Panc1 (cell line): ENCODE data around the gene FADS2. TPM values are rescaled to one million over a fixed set of nuclear protein-coding genes. Genes with fewer than 3 reads are reported as not detected.

Experiments used
- ATAC-seq: fragments of 200-7000 bp; cut with Tn5 transposase; 2 replicates; pipeline ENCODE4 v1.9.1; 2020; ENCODE audit warnings: mild to moderate bottlenecking, moderate library complexity
- BruUV-seq: library from RNA; stranded (reverse); fragments of 400-500 nt; replicated peaks from 2 replicates; lab custom pipeline; 2021; lab: Mats Ljungman, UMichigan
- CTCF ChIA-PET: fragments of 300-600 bp; sonication (Branson Sonifier 250); formaldehyde crosslinking; loops from one replicate; lab custom pipeline; 2022; ENCODE audit warnings: antibody characterized with exemption; lab: Charles Lee
- POLR2A ChIA-PET: fragments of 300-600 bp; sonication (Branson Sonifier 250); formaldehyde crosslinking; loops from one replicate; lab custom pipeline; 2022; ENCODE audit warnings: antibody characterized with exemption; lab: Charles Lee
- DNase-seq: peaks from one replicate; pipeline ENCODE4 v3.0.0-alpha.2; 2010; ENCODE audit warnings: low read depth, low spot score
- H3K27ac ChIP-seq: 2 replicates; pipeline ENCODE4 v1.5.1; 2011; ENCODE audit warnings: mild to moderate bottlenecking, low read length, inconsistent platforms
- H3K27me3 ChIP-seq: fragments of 200-500 bp; sonication (Bioruptor generic); 2 replicates; pipeline ENCODE4 v1.6.0; 2014; ENCODE audit warnings: low read length, inconsistent platforms; ENCODE audit not compliant: control insufficient read depth, insufficient read depth
- H3K36me3 ChIP-seq: fragments of 200-500 bp; sonication (Bioruptor generic); 2 replicates; pipeline ENCODE4 v1.5.1; 2014; ENCODE audit warnings: inconsistent platforms, mild to moderate bottlenecking, low read length, moderate library complexity; ENCODE audit not compliant: control insufficient read depth, insufficient read depth
- H3K4me1 ChIP-seq: 2 replicates; pipeline ENCODE4 v1.5.1; 2011; ENCODE audit warnings: inconsistent platforms, mild to moderate bottlenecking, low read length, moderate library complexity; ENCODE audit not compliant: control insufficient read depth, insufficient read depth
- H3K4me3 ChIP-seq, 2 experiments: 2 replicates each; pipeline ENCODE4 v1.5.1; 2011 to 2012; ENCODE audit warnings: low read depth in 2 of 2, low read length in 2 of 2, mild to moderate bottlenecking in 2 of 2, inconsistent platforms in 1 of 2, moderate library complexity in 1 of 2
- H3K9me3 ChIP-seq: fragments of 200-500 bp; sonication (Bioruptor generic); 2 replicates; pipeline ENCODE4 v1.5.1; 2014; ENCODE audit warnings: low read depth, mild to moderate bottlenecking, inconsistent platforms, low read length, moderate library complexity; ENCODE audit not compliant: control insufficient read depth, insufficient read depth
- POLR2AphosphoS5 ChIP-seq: IDR thresholded peaks from 2 replicates; pipeline ENCODE4 v1.6.1; 2012; ENCODE audit warnings: mild to moderate bottlenecking, low read depth, low read length, moderate library complexity
- SIN3A ChIP-seq: IDR thresholded peaks from 2 replicates; pipeline ENCODE4 v1.6.1; 2012; ENCODE audit warnings: low read depth, mild to moderate bottlenecking, low read length, moderate library complexity, borderline replicate concordance; ENCODE audit not compliant: insufficient read depth
- TCF7L2 ChIP-seq: IDR thresholded peaks from 2 replicates; pipeline ENCODE4 v1.6.1; 2011; ENCODE audit warnings: mild to moderate bottlenecking, low read depth, low read length, inconsistent platforms
- in situ Hi-C: cut with HindIII; loops from 2 replicates; pipeline ENCODE4 v1.10.0; 2016; ENCODE audit warnings: low sequenced_read_pairs, low pct_unique_long_range_greater_than_20kb
- intact Hi-C: fragments of 100-400 bp; cut with micrococcal nuclease; formaldehyde crosslinking; loops from one replicate; pipeline ENCODE4 v1.10.0; 2022; ENCODE audit not compliant: unreplicated experiment
- total RNA-seq: library from RNA; stranded (reverse); gene quantifications from one replicate; pipeline ENCODE4 v1.2.1, GENCODE V29; 2021; ENCODE audit not compliant: unreplicated experiment
- TF ChIP-seq, protein P1 (sequence below), 2 experiments: IDR thresholded peaks; 2 replicates each; pipeline ENCODE4 v1.6.1; 2011 to 2012; ENCODE audit warnings: low read depth in 2 of 2, control low read depth in 1 of 2, low read length in 1 of 2, mild to moderate bottlenecking in 1 of 2, moderate library complexity in 1 of 2; ENCODE audit not compliant: insufficient read depth in 1 of 2
- TF ChIP-seq, protein P2 (sequence below): fragments of 450-650 bp; IDR thresholded peaks from 2 replicates; pipeline ENCODE4 v1.5.1; 2017; ENCODE audit warnings: mild to moderate bottlenecking

The FADS2 gene
- total RNA-seq, 1 experiment from 2014 or later, result 679 TPM

DNA sequence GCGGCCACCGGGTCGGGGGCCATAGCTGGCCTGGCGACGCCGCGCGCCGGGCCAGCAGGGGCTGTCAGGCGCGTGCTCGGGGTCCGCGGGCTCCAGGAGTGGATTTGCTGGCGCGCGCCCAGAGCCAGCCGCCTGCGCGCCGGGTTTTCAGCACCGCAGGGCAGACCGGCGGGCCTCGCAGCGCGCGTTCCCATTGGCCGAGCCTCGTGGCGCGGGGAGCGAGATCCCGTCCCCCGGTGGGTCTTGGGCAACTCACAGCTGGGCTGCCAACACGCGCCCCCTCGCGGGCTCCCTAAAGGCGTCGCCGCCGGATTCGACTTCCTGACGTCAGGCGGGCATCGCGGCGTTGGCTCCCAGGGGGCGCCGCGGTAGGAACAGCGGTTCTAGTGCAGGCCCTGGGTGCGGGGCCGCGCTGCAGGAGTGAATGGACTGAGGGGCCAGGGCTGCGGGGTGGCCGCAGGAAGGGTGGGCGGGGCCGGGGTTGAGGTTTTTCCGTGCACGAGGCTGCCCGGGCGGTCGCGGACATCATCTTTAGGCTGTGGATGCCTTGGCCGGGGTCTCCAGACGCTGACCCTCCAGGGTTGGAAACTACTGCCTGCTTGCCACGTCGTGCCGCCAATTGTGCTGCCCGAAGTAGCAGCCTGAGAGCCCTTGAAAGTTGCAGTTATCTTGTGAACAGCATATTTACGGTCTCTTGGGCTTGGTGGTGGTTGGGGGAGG is 11.2 kb upstream of the FADS2 start, which contains the start of gene FADS1:
Gene FADS1 (minus strand): TSS at position 268 of the 720 bp plus-strand sequence. CDS start 74 bp downstream, at position 194.
- H3K9me3 ChIP-seq, result no peaks in the 10 kb centered on the region
- ATAC-seq, result peak; percentile 74
- peaks cover 17% of the 10 kb centered on the region for H3K4me1 ChIP-seq
- H3K36me3 ChIP-seq, result peaks cover 8% of the 10 kb centered on the region; the same call in 1 of the 2 replicates
- H3K4me3 ChIP-seq, result peak within 1 kb of the TSS; percentile 69 to 91
- TF ChIP-seq POLR2AphosphoS5, result 0 out of 2 replicates have a peak, but pooled peaks have one; percentile 41
- TF ChIP-seq SIN3A, result peak; percentile 54; the same call in 1 of the 2 replicates
- TF ChIP-seq, protein P1, sequence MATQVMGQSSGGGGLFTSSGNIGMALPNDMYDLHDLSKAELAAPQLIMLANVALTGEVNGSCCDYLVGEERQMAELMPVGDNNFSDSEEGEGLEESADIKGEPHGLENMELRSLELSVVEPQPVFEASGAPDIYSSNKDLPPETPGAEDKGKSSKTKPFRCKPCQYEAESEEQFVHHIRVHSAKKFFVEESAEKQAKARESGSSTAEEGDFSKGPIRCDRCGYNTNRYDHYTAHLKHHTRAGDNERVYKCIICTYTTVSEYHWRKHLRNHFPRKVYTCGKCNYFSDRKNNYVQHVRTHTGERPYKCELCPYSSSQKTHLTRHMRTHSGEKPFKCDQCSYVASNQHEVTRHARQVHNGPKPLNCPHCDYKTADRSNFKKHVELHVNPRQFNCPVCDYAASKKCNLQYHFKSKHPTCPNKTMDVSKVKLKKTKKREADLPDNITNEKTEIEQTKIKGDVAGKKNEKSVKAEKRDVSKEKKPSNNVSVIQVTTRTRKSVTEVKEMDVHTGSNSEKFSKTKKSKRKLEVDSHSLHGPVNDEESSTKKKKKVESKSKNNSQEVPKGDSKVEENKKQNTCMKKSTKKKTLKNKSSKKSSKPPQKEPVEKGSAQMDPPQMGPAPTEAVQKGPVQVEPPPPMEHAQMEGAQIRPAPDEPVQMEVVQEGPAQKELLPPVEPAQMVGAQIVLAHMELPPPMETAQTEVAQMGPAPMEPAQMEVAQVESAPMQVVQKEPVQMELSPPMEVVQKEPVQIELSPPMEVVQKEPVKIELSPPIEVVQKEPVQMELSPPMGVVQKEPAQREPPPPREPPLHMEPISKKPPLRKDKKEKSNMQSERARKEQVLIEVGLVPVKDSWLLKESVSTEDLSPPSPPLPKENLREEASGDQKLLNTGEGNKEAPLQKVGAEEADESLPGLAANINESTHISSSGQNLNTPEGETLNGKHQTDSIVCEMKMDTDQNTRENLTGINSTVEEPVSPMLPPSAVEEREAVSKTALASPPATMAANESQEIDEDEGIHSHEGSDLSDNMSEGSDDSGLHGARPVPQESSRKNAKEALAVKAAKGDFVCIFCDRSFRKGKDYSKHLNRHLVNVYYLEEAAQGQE (IDR thresholded peaks at IDR 0.05; ENCODE audit: insufficient read depth in 1 of 2, low read depth in 2 of 2, low read length in 1 of 2), result peak in 1 of 2 experiments; percentile 44; a peak in 1 of 4 replicates
- no peak for TF ChIP-seq TCF7L2
- TF ChIP-seq, protein P2, sequence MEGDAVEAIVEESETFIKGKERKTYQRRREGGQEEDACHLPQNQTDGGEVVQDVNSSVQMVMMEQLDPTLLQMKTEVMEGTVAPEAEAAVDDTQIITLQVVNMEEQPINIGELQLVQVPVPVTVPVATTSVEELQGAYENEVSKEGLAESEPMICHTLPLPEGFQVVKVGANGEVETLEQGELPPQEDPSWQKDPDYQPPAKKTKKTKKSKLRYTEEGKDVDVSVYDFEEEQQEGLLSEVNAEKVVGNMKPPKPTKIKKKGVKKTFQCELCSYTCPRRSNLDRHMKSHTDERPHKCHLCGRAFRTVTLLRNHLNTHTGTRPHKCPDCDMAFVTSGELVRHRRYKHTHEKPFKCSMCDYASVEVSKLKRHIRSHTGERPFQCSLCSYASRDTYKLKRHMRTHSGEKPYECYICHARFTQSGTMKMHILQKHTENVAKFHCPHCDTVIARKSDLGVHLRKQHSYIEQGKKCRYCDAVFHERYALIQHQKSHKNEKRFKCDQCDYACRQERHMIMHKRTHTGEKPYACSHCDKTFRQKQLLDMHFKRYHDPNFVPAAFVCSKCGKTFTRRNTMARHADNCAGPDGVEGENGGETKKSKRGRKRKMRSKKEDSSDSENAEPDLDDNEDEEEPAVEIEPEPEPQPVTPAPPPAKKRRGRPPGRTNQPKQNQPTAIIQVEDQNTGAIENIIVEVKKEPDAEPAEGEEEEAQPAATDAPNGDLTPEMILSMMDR, result peak; percentile 90
- no peaks in the 10 kb centered on the region for H3K27me3 ChIP-seq
- in situ Hi-C loops, result no loop called here
- BruUV-seq, result no TSS peak
- POLR2A ChIA-PET, result interaction anchor here (0.7 kb wide), 1 partner anchor 50 kb away, joined by 3 read pairs; no protein-coding TSS in a partner anchor
- DNase-seq, result no peak
- peak within 1 kb of the TSS; percentile 95 for H3K27ac ChIP-seq
- intact Hi-C loops, result no loop called here
- CTCF ChIA-PET, result no interaction called here

DNA sequence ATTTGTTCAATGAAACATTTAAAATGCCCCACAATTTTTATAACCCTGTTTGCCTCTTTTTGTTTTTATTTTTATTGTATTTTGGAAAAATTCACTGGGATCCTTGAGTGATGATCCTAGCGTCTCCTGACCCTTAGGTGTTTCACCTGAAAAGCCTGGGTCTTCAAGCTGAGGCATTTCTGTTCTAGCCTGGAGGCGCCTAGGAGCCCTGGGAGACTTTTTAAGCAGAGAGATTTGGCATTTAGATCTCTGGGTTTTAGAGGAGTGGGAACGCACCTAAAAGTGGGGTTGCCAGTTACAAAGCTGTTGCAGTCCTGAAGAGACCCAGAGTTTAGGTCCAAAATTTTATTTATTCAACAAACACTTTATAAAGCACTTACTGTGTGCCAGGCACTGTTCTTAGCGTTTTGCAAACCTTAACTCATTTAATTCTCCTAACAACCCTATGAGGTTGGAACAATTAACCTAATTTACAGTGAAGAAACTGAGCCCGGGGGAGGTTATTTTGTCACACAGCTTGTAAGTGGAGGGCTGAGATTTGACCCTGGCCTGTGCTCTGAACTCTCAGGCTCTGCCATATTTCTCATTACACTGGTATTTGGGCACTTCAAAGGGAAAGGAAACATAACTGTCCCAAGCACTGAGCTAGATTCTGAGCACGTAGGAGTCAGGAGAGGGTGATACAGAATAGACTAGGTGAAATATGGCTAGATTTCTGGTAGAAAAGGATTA is 10.5 kb upstream of the FADS2 start:
- H3K4me1 ChIP-seq, result peaks cover 17% of the 10 kb centered on the region
- BruUV-seq, result no TSS peak
- peak overlapping the region; percentile 95 for H3K27ac ChIP-seq
- H3K36me3 ChIP-seq, result peaks cover 1% of the 10 kb centered on the region; the same call in 1 of the 2 replicates
- CTCF ChIA-PET, result no interaction called here
- POLR2A ChIA-PET, result no interaction called here
- ATAC-seq (no peak), DNase-seq (no peak)
- in situ Hi-C loops, result no loop called here
- H3K9me3 ChIP-seq, result no peaks in the 10 kb centered on the region
- peak overlapping the region; percentile 69 to 91 for H3K4me3 ChIP-seq
- TF ChIP-seq, protein P2, result no peak
- H3K27me3 ChIP-seq, result no peaks in the 10 kb centered on the region
- intact Hi-C loops, result no loop called here
